Suprapubic skin (tissue), 4 donors: ENCODE measurements around the gene ZDHHC17.

Source experiments
- CTCF ChIP-seq, 2 donors: fragments of 200-600 bp in 1 of 2; fragments of 450-650 bp in 1 of 2; sonication (generic) in 1 of 2; IDR thresholded peaks; one replicate each; pipeline ENCODE4 v1.5.1; 2016 to 2019; ENCODE audit warnings: antibody characterized with exemption in 2 of 2, mild to moderate bottlenecking in 1 of 2, moderate library complexity in 1 of 2
- EP300 ChIP-seq: sonication (generic); formaldehyde crosslinking; IDR thresholded peaks from one replicate; pipeline ENCODE4 v1.6.1; 2017; ENCODE audit warnings: antibody characterized with exemption
- POLR2A ChIP-seq, 2 donors: fragments of 450-650 bp; IDR thresholded peaks; one replicate each; pipeline ENCODE4 v1.6.1; 2017; ENCODE audit warnings: antibody characterized with exemption in 2 of 2, mild to moderate bottlenecking in 2 of 2, moderate library complexity in 2 of 2
- POLR2AphosphoS5 ChIP-seq, 3 donors: sonication (generic); formaldehyde crosslinking; IDR thresholded peaks; one replicate each; pipeline ENCODE4 v1.6.1; 2017; ENCODE audit warnings: antibody characterized with exemption in 3 of 3

DNA sequence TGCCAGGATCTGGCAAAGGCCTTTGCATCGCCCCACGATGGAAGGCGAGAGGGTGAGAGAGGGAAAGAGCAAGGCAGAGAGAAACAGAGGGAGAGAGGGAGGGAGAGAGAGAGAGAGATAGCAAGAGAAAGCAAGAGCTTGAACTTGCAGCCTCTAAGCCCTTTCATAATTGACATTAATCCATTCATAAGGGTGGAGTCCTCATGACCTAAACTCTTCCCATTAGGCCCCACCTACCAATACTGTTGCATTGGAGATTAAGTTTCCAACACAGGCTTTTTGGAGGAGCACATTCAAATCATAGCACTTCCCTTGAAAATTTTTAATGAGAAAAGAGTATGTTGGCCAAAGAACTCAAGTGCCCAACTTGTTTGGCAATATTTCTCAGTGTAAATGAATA lies 48.6 kb upstream of the ZDHHC17 start:
- no peak for TF ChIP-seq POLR2A (IDR thresholded peaks at IDR 0.05)
- no peak for TF ChIP-seq CTCF (IDR thresholded peaks at IDR 0.05)
- TF ChIP-seq POLR2AphosphoS5 (IDR thresholded peaks at IDR 0.05): no peak
- no peak for TF ChIP-seq EP300
